ENCODE results near the gene OTUD1. TPM values are rescaled to one million over a fixed set of nuclear protein-coding genes. Genes with fewer than 3 reads are reported as not detected.

OTUD1 gene
- total RNA-seq, 1 experiment from 2014 or later: 5.7 TPM

GRCh38 chr10:23391821-23392220 lies 47.1 kb upstream of the OTUD1 start:
- POLR2A ChIA-PET: interaction anchor here (1.7 kb wide), 1 partner anchor 13 kb away, joined by 3 read pairs; no protein-coding TSS in a partner anchor
- intact Hi-C loops (cut with micrococcal nuclease): no loop called here
- Histone ChIP-seq H3K79me2 (ENCODE audit: insufficient read depth, low read length) (no peaks in the 10 kb centered on the region), H2AFZ (ENCODE audit: low read depth, low read length, poor library complexity, severe bottlenecking) (no peak overlapping the region), H3K4me1 (ENCODE audit: control insufficient read depth in 1 of 2, insufficient read depth in 2 of 2, low read length in 2 of 2) (no peaks in the 10 kb centered on the region), H3K9ac (ENCODE audit: low read length) (no peak overlapping the region), H3K27ac (ENCODE audit: low read depth, low read length) (no peak overlapping the region), H3K9me2 (ENCODE audit: insufficient read depth) (no peaks in the 10 kb centered on the region), H3K27me3 (ENCODE audit: insufficient read depth, low read length) (no peaks in the 10 kb centered on the region), H3K36me3 (ENCODE audit: control insufficient read depth in 1 of 2, insufficient read depth in 2 of 2, low read length in 2 of 2) (no peaks in the 10 kb centered on the region), H3K4me2 (ENCODE audit: low read length) (no peak overlapping the region), H3K4me3 (replicated peaks in 1 of 2; ENCODE audit: low read depth in 1 of 2, low read length in 2 of 2) (no peak overlapping the region), H3K9me3 (ENCODE audit: control insufficient read depth in 1 of 2, insufficient read depth in 1 of 2, low read depth in 1 of 2, low read length in 2 of 2) (no peaks in the 10 kb centered on the region), H4K20me1 (ENCODE audit: insufficient read depth) (no peaks in the 10 kb centered on the region)
- ATAC-seq (no peak), DNase-seq (ENCODE audit: low read depth, low spot score) (no peak)
- RAD21 ChIA-PET (ENCODE audit: low non-redundant PET in 1 of 2, low total read pairs in 2 of 2, uncharacterized antibody in 2 of 2, unreplicated experiment in 2 of 2): no interaction called here
- CTCF ChIA-PET: no interaction called here
- no TSS peak for BruUV-seq (replicated peaks)
- no peak for TF ChIP-seq TCF7L2 (IDR thresholded peaks at IDR 0.05; ENCODE audit: borderline replicate concordance, extremely low read depth, insufficient read depth, insufficient read length)
- no peak for TF ChIP-seq SRF (IDR thresholded peaks at IDR 0.05; ENCODE audit: low read depth)
- TF ChIP-seq ELF1 (IDR thresholded peaks at IDR 0.05; ENCODE audit: borderline replicate concordance, low read depth): no peak
- no peak for TF ChIP-seq CEBPB (IDR thresholded peaks at IDR 0.05; ENCODE audit: low read depth)
- no peak for TF ChIP-seq SP1 (IDR thresholded peaks at IDR 0.05; ENCODE audit: low read depth)
- TF ChIP-seq SIN3A (IDR thresholded peaks at IDR 0.05; ENCODE audit: low read depth): no peak
- TF ChIP-seq CTCF (IDR thresholded peaks at IDR 0.05 in 2 of 3, conservative IDR thresholded peaks at IDR 0.05 in 1 of 3; ENCODE audit: borderline replicate concordance in 1 of 3, insufficient read depth in 1 of 3, low read depth in 2 of 3, low read length in 2 of 3): no peak
- TF ChIP-seq RAD21 (IDR thresholded peaks at IDR 0.05; ENCODE audit: low read depth): no peak
- no peak for TF ChIP-seq YY1 (IDR thresholded peaks at IDR 0.05; ENCODE audit: extremely low read depth, insufficient replicate concordance, low read depth, low read length)
- no peak for TF ChIP-seq POLR2AphosphoS5 (IDR thresholded peaks at IDR 0.05; ENCODE audit: low read depth, low read length)
- TF ChIP-seq EZH2 (IDR thresholded peaks at IDR 0.05): no peak
